GM21825 (cell line): ENCODE measurements around the gene BPIFA1.

Experiments used
- ATAC-seq: cut with Tn5 transposase; IDR thresholded peaks from one replicate; pipeline ENCODE4 v1.9.1; 2021; ENCODE audit warnings: mild to moderate bottlenecking, moderate library complexity; ENCODE audit not compliant: unreplicated experiment

Gene BPIFA1

GRCh38 chr20:33235696-33236095 lies at the start of gene BPIFA1:
TSS of gene BPIFA1 (plus strand) at chr20:33235996. CDS start at chr20:33237712, 1,716 bp downstream.
- no peak for ATAC-seq

GRCh38 chr20:33187491-33187890 lies 48.3 kb upstream of the BPIFA1 start:
- ATAC-seq = no peak

GRCh38 chr20:33188421-33188820 lies 47.4 kb upstream of the BPIFA1 start:
- no peak for ATAC-seq

GRCh38 chr20:33191484-33191883 lies 44.3 kb upstream of the BPIFA1 start:
- ATAC-seq = no peak

- ATAC-seq = no peak
Observed at GRCh38 chr20:33191955-33192354, 43.8 kb upstream of the BPIFA1 start.

- no peak for ATAC-seq
Observed at GRCh38 chr20:33192912-33193501, 42.8 kb upstream of the BPIFA1 start.

GRCh38 chr20:33199026-33199425 lies 36.8 kb upstream of the BPIFA1 start:
- no peak for ATAC-seq

- no peak for ATAC-seq
Observed at GRCh38 chr20:33202451-33202850, 33.3 kb upstream of the BPIFA1 start.

- ATAC-seq = no peak
Observed at GRCh38 chr20:33203444-33203843, 32.4 kb upstream of the BPIFA1 start.

GRCh38 chr20:33209789-33210188 lies 26.0 kb upstream of the BPIFA1 start:
- no peak for ATAC-seq

- no peak for ATAC-seq
Observed at GRCh38 chr20:33210371-33210770, 25.4 kb upstream of the BPIFA1 start.

- no peak for ATAC-seq
Observed at GRCh38 chr20:33211817-33212424, 23.9 kb upstream of the BPIFA1 start.

- no peak for ATAC-seq
Observed at GRCh38 chr20:33217052-33217451, 18.7 kb upstream of the BPIFA1 start, which contains the start of gene BPIFA3. TSS of gene BPIFA3 (plus strand) at chr20:33217352. CDS start at chr20:33217537, 185 bp downstream.

GRCh38 chr20:33224399-33224798 lies 11.4 kb upstream of the BPIFA1 start:
- ATAC-seq = no peak

- ATAC-seq = no peak
Observed at GRCh38 chr20:33229843-33230242, 6.0 kb upstream of the BPIFA1 start.

- no peak for ATAC-seq
Observed at GRCh38 chr20:33231237-33231636, 4.6 kb upstream of the BPIFA1 start.

- no peak for ATAC-seq
Observed at GRCh38 chr20:33232486-33233072, 3.2 kb upstream of the BPIFA1 start.

GRCh38 chr20:33233129-33233774 lies 2.5 kb upstream of the BPIFA1 start:
- ATAC-seq = no peak

GRCh38 chr20:33234050-33234449 lies 1.7 kb upstream of the BPIFA1 start:
- ATAC-seq = no peak

GRCh38 chr20:33236351-33236750 lies 555 bp downstream of the BPIFA1 start:
- no peak for ATAC-seq

GRCh38 chr20:33237989-33238388 lies 2.2 kb downstream of the BPIFA1 start:
- ATAC-seq = no peak

GRCh38 chr20:33239418-33239817 lies 3.6 kb downstream of the BPIFA1 start:
- no peak for ATAC-seq
